ENCODE measurements around the gene ELMO2.

Gene ELMO2

GRCh38 chr20:46331611-46332361 is 74.6 kb downstream of the ELMO2 start:
- no peak overlapping the region for H2AFZ ChIP-seq (ENCODE audit: low read length)
- no peak overlapping the region for H3K4me3 ChIP-seq (ENCODE audit: low read depth, low read length, poor library complexity, severe bottlenecking)
- no peak overlapping the region for H3K9ac ChIP-seq (ENCODE audit: low read length)

GRCh38 chr20:46330831-46331371 is 75.5 kb downstream of the ELMO2 start:
- Histone ChIP-seq H2AFZ (ENCODE audit: low read length) (no peak overlapping the region), H3K27ac (ENCODE audit: low read depth, low read length, poor library complexity, severe bottlenecking) (no peak overlapping the region)
- no peak for TF ChIP-seq CTCF (IDR thresholded peaks at IDR 0.05; ENCODE audit: low read length)
- TF ChIP-seq EZH2 (IDR thresholded peaks at IDR 0.05; ENCODE audit: borderline replicate concordance, low read length) = no peak

More at GRCh38 chr20:46331611-46332361, 74.6 kb downstream of the ELMO2 start:
- no peaks in the 10 kb centered on the region for H3F3A ChIP-seq (ENCODE audit: insufficient read depth, low read length)
- no peaks in the 10 kb centered on the region for H3K79me2 ChIP-seq (ENCODE audit: insufficient read depth, low read length)
- H3K9me2 ChIP-seq (ENCODE audit: low read depth, low read length) = no peaks in the 10 kb centered on the region
- no peaks in the 10 kb centered on the region for H4K20me1 ChIP-seq (ENCODE audit: insufficient read depth, low read length)
- H3K36me3 ChIP-seq (ENCODE audit: insufficient read depth, low read length) = no peaks in the 10 kb centered on the region
- TF ChIP-seq CTCF (IDR thresholded peaks at IDR 0.05; ENCODE audit: low read length) (no peak), EZH2 (IDR thresholded peaks at IDR 0.05; ENCODE audit: borderline replicate concordance, low read length) (no peak)
- H3K27me3 ChIP-seq (ENCODE audit: insufficient read depth, low read length) = no peaks in the 10 kb centered on the region
- H3K4me2 ChIP-seq (ENCODE audit: low read length) = no peak overlapping the region
- H3K9me3 ChIP-seq (ENCODE audit: low read length) = no peaks in the 10 kb centered on the region
- H3K27ac ChIP-seq (ENCODE audit: low read depth, low read length, poor library complexity, severe bottlenecking) = no peak overlapping the region
- no peaks in the 10 kb centered on the region for H3K4me1 ChIP-seq (ENCODE audit: insufficient read depth, low read length, severe bottlenecking)

GRCh38 chr20:46330072-46330763 is 76.2 kb downstream of the ELMO2 start:
- H3K4me2 ChIP-seq (ENCODE audit: low read length) = no peak overlapping the region

More at GRCh38 chr20:46330831-46331371, 75.5 kb downstream of the ELMO2 start:
- no peaks in the 10 kb centered on the region for H3F3A ChIP-seq (ENCODE audit: insufficient read depth, low read length)
- H3K9me2 ChIP-seq (ENCODE audit: low read depth, low read length) = no peaks in the 10 kb centered on the region
- H3K4me2 ChIP-seq (ENCODE audit: low read length) = no peak overlapping the region
- H3K4me1 ChIP-seq (ENCODE audit: insufficient read depth, low read length, severe bottlenecking) = no peaks in the 10 kb centered on the region
- H3K4me3 ChIP-seq (ENCODE audit: low read depth, low read length, poor library complexity, severe bottlenecking) = no peak overlapping the region
- H3K27me3 ChIP-seq (ENCODE audit: insufficient read depth, low read length) = no peaks in the 10 kb centered on the region
- no peak overlapping the region for H3K9ac ChIP-seq (ENCODE audit: low read length)
- H3K79me2 ChIP-seq (ENCODE audit: insufficient read depth, low read length) = no peaks in the 10 kb centered on the region
- H3K9me3 ChIP-seq (ENCODE audit: low read length) = no peaks in the 10 kb centered on the region
- no peaks in the 10 kb centered on the region for H3K36me3 ChIP-seq (ENCODE audit: insufficient read depth, low read length)
- no peaks in the 10 kb centered on the region for H4K20me1 ChIP-seq (ENCODE audit: insufficient read depth, low read length)

More at GRCh38 chr20:46330072-46330763, 76.2 kb downstream of the ELMO2 start:
- Histone ChIP-seq H3K4me1 (ENCODE audit: insufficient read depth, low read length, severe bottlenecking) (no peaks in the 10 kb centered on the region), H3K9me3 (ENCODE audit: low read length) (no peaks in the 10 kb centered on the region), H4K20me1 (ENCODE audit: insufficient read depth, low read length) (no peaks in the 10 kb centered on the region), H3K4me3 (ENCODE audit: low read depth, low read length, poor library complexity, severe bottlenecking) (no peak overlapping the region), H3K9me2 (ENCODE audit: low read depth, low read length) (no peaks in the 10 kb centered on the region), H2AFZ (ENCODE audit: low read length) (no peak overlapping the region), H3F3A (ENCODE audit: insufficient read depth, low read length) (no peaks in the 10 kb centered on the region), H3K9ac (ENCODE audit: low read length) (no peak overlapping the region), H3K79me2 (ENCODE audit: insufficient read depth, low read length) (no peaks in the 10 kb centered on the region), H3K27me3 (ENCODE audit: insufficient read depth, low read length) (no peaks in the 10 kb centered on the region), H3K27ac (ENCODE audit: low read depth, low read length, poor library complexity, severe bottlenecking) (no peak overlapping the region), H3K36me3 (ENCODE audit: insufficient read depth, low read length) (no peaks in the 10 kb centered on the region)
- no peak for TF ChIP-seq CTCF (IDR thresholded peaks at IDR 0.05; ENCODE audit: low read length)
- TF ChIP-seq EZH2 (IDR thresholded peaks at IDR 0.05; ENCODE audit: borderline replicate concordance, low read length) = no peak
